GM12878 (cell line): ENCODE results near the gene MSLN. TPM values are rescaled to one million over a fixed set of nuclear protein-coding genes. Genes with fewer than 3 reads are reported as not detected.

Source experiments
- E4F1 ChIP-seq: fragments of 450-650 bp; IDR thresholded peaks from 2 replicates; pipeline ENCODE4 v1.6.1; 2018; ENCODE audit warnings: borderline replicate concordance, mild to moderate bottlenecking; ENCODE audit not compliant: partially characterized antibody
- EGR1 ChIP-seq, 2 experiments: IDR thresholded peaks; 1 replicate in 1 of 2; 2 replicates in 1 of 2; pipeline ENCODE4 v1.6.1; 2011 to 2012; ENCODE audit warnings: low read depth in 2 of 2, low read length in 2 of 2, borderline replicate concordance in 1 of 2, mild to moderate bottlenecking in 1 of 2, moderate library complexity in 1 of 2
- ESRRA ChIP-seq: IDR thresholded peaks from 2 replicates; pipeline ENCODE4 v1.6.1; 2012; ENCODE audit warnings: mild to moderate bottlenecking, low read length, improper control_type of control experiment
- ETV6 ChIP-seq, 2 experiments: fragments of 450-650 bp in 1 of 2; IDR thresholded peaks in 1 of 2; conservative IDR thresholded peaks in 1 of 2; 2 replicates each; pipeline ENCODE4 v1.6.1; 2014; ENCODE audit warnings: antibody characterized with exemption in 1 of 2, borderline replicate concordance in 1 of 2, low read depth in 1 of 2, mild to moderate bottlenecking in 1 of 2, moderate library complexity in 1 of 2
- EZH2 ChIP-seq: IDR thresholded peaks from 2 replicates; pipeline ENCODE4 v1.6.1; 2012; ENCODE audit warnings: low read depth, mild to moderate bottlenecking, control low read depth, inconsistent platforms, low read length, borderline replicate concordance; ENCODE audit not compliant: control insufficient read depth
- HCFC1 ChIP-seq: fragments of 150-350 bp; IDR thresholded peaks from 2 replicates; pipeline ENCODE4 v1.6.1; 2014; ENCODE audit warnings: low read length
- IRF3 ChIP-seq: fragments of 450-650 bp; IDR thresholded peaks from 2 replicates; pipeline ENCODE4 v1.6.1; 2014; ENCODE audit warnings: mild to moderate bottlenecking
- JUND ChIP-seq: IDR thresholded peaks from 2 replicates; pipeline ENCODE4 v1.6.1; 2012; ENCODE audit warnings: low read depth, mild to moderate bottlenecking, low read length, improper control_type of control experiment, moderate library complexity
- LARP7 ChIP-seq: fragments of 450-650 bp; IDR thresholded peaks from 2 replicates; pipeline ENCODE4 v1.6.1; 2017; ENCODE audit warnings: mild to moderate bottlenecking
- MYC ChIP-seq: IDR thresholded peaks from 2 replicates; pipeline ENCODE4 v1.6.1; 2011; ENCODE audit warnings: mild to moderate bottlenecking, low read length, moderate library complexity, inconsistent platforms; ENCODE audit not compliant: insufficient read depth, insufficient replicate concordance, insufficient read length, severe bottlenecking
- NR2C1 ChIP-seq: fragments of 450-650 bp; IDR thresholded peaks from 2 replicates; pipeline ENCODE4 v1.6.1; 2017; ENCODE audit warnings: antibody characterized with exemption, mild to moderate bottlenecking, moderate library complexity
- NR2C2 ChIP-seq: IDR thresholded peaks from 2 replicates; pipeline ENCODE4 v1.6.1; 2011; ENCODE audit warnings: borderline replicate concordance, low read depth; ENCODE audit not compliant: control insufficient read depth, insufficient read length
- NRF1 ChIP-seq: conservative IDR thresholded peaks from 2 replicates; pipeline ENCODE4 v1.6.1; 2011; ENCODE audit warnings: mild to moderate bottlenecking, low read depth, low read length, improper control_type of control experiment
- SKIL ChIP-seq: fragments of 450-650 bp; IDR thresholded peaks from 2 replicates; pipeline ENCODE4 v1.6.1; 2017; ENCODE audit warnings: mild to moderate bottlenecking, low read depth, inconsistent platforms; ENCODE audit not compliant: poor library complexity, severe bottlenecking
- SMAD5 ChIP-seq: IDR thresholded peaks from 2 replicates; pipeline ENCODE4 v1.6.1; 2016; ENCODE audit warnings: antibody characterized with exemption, low read depth
- SRF ChIP-seq, 2 experiments: IDR thresholded peaks; 2 replicates each; pipeline ENCODE4 v1.6.1; 2011; ENCODE audit warnings: low read depth in 2 of 2, low read length in 2 of 2, mild to moderate bottlenecking in 1 of 2, moderate library complexity in 1 of 2
- TCF12 ChIP-seq: IDR thresholded peaks from 2 replicates; pipeline ENCODE4 v1.6.1; 2011; ENCODE audit warnings: low read depth, mild to moderate bottlenecking, low read length
- ZBTB40 ChIP-seq: fragments of 450-650 bp; IDR thresholded peaks from 2 replicates; pipeline ENCODE4 v1.6.1; 2016; ENCODE audit warnings: mild to moderate bottlenecking, moderate library complexity, borderline replicate concordance
- polyA plus RNA-seq, 11 experiments: library from polyadenylated mRNA; depleted of rRNA in 4 of 11; unstranded in 6 of 11; stranded (reverse) in 5 of 11; fragments of >200 nt; fragmentation: Nextera tagmentation in 4 of 11; fragmentation: Illumina TruSeq in 1 of 11; extraction: Ambion mirVana in 4 of 11; extraction: Trizol in 1 of 11; gene quantifications; 1 replicate in 1 of 11; 2 replicates in 10 of 11; pipeline versions ENCODE4 v1.2.1 to v1.2.3, GENCODE V29; 2011 to 2016; ENCODE audit warnings: inconsistent platforms in 2 of 11, missing spikeins in 2 of 11, low read depth in 1 of 11
- total RNA-seq, 4 experiments: library from RNA; depleted of rRNA in 3 of 4; stranded (reverse); fragments of >200 nt in 3 of 4; fragmentation: Illumina TruSeq in 1 of 4; extraction: Trizol in 1 of 4; gene quantifications; 2 replicates each; pipeline versions ENCODE4 v1.2.1 to v1.2.3, GENCODE V29; 2013 to 2021

The MSLN gene
- total and polyA plus RNA-seq, 10 of the 15 experiments (the other 5 are each of a cell fraction or from before 2014, with no cell fraction given) = 0.08 TPM; not detected in 9

GRCh38 chr16:740764-741505 lies 19.6 kb upstream of the MSLN start, which contains the start of gene CIAO3 (continued):
- no peak for TF ChIP-seq ZBTB40
- TF ChIP-seq SMAD5 = no peak
- peak; percentile 82 for TF ChIP-seq NRF1
- no peak for TF ChIP-seq NR2C2
- peak; percentile 66; the same call in 1 of the 2 replicates for TF ChIP-seq JUND
- peak; percentile 97 for TF ChIP-seq HCFC1
- peak in 1 of 2 experiments; percentile 68; a peak in 2 of 4 replicates for TF ChIP-seq SRF (IDR thresholded peaks at IDR 0.05; ENCODE audit: low read depth in 2 of 2, low read length in 2 of 2)
- peak; percentile 49 for TF ChIP-seq MYC
- no peak for TF ChIP-seq SKIL
- peak in 1 of 2 experiments; percentile 56; a peak in 1 of 3 replicates for TF ChIP-seq EGR1 (IDR thresholded peaks at IDR 0.05; ENCODE audit: borderline replicate concordance in 1 of 2, low read depth in 2 of 2, low read length in 2 of 2)
- TF ChIP-seq LARP7 = peak; percentile 85
- TF ChIP-seq EZH2 = no peak
- TF ChIP-seq IRF3 = no peak; the same call in 1 of the 2 replicates
- TF ChIP-seq NR2C1 = peak; percentile 60
- no peak for TF ChIP-seq ETV6 (conservative IDR thresholded peaks at IDR 0.05 in 1 of 2, IDR thresholded peaks at IDR 0.05 in 1 of 2; ENCODE audit: borderline replicate concordance in 1 of 2, low read depth in 1 of 2)
- 0 out of 2 replicates have a peak, but pooled peaks have one; percentile 72 for TF ChIP-seq ESRRA
- TF ChIP-seq TCF12 = peak; percentile 67; the same call in 1 of the 2 replicates
- TF ChIP-seq E4F1 = peak; percentile 100
